Measurements from ENCODE around the gene OR5K1.

- no peak for TF ChIP-seq CBX2 (IDR thresholded peaks at IDR 0.05; ENCODE audit: borderline replicate concordance, low read depth)
- no peak for TF ChIP-seq CTCF (IDR thresholded peaks at IDR 0.05)
- TF ChIP-seq CHD4 (IDR thresholded peaks at IDR 0.05; ENCODE audit: borderline replicate concordance): no peak
- no peak for TF ChIP-seq USF2 (IDR thresholded peaks at IDR 0.05)
- no peak for TF ChIP-seq RAD21 (conservative IDR thresholded peaks at IDR 0.05 in 1 of 2, IDR thresholded peaks at IDR 0.05 in 1 of 2)
- TF ChIP-seq ELK1 (IDR thresholded peaks at IDR 0.05; ENCODE audit: low read depth, low read length): no peak
- TF ChIP-seq ZFP36 (IDR thresholded peaks at IDR 0.05; ENCODE audit: borderline replicate concordance, partially characterized antibody): no peak
- TF ChIP-seq HDAC2 (IDR thresholded peaks at IDR 0.05): no peak
- no peak for TF ChIP-seq TP53 (CRISPR knock-in tag; IDR thresholded peaks at IDR 0.05)
- TF ChIP-seq POLR2A (IDR thresholded peaks at IDR 0.05; ENCODE audit: low read length): no peak
- no peak for TF ChIP-seq CHD2 (IDR thresholded peaks at IDR 0.05; ENCODE audit: low read length, partially characterized antibody)
- TF ChIP-seq REST (IDR thresholded peaks at IDR 0.05): no peak
- no peak for TF ChIP-seq FOSL2 (IDR thresholded peaks at IDR 0.05)
- no peak for TF ChIP-seq FOSL2 (CRISPR knock-in tag; IDR thresholded peaks at IDR 0.05)
- TF ChIP-seq CEBPB (IDR thresholded peaks at IDR 0.05): no peak
Observed at GRCh38 chr3:98500019-98500418, 37.0 kb downstream of the OR5K1 start.
